CD4-positive, alpha-beta T cell treated with Interleukin-4 for 4 hours (primary cell): ENCODE data around the gene ATP5F1E.

ENCODE experiments used
- DNase-seq: peaks from one replicate; pipeline ENCODE4 v3.0.0-alpha.2; 2020

ATP5F1E gene

DNA sequence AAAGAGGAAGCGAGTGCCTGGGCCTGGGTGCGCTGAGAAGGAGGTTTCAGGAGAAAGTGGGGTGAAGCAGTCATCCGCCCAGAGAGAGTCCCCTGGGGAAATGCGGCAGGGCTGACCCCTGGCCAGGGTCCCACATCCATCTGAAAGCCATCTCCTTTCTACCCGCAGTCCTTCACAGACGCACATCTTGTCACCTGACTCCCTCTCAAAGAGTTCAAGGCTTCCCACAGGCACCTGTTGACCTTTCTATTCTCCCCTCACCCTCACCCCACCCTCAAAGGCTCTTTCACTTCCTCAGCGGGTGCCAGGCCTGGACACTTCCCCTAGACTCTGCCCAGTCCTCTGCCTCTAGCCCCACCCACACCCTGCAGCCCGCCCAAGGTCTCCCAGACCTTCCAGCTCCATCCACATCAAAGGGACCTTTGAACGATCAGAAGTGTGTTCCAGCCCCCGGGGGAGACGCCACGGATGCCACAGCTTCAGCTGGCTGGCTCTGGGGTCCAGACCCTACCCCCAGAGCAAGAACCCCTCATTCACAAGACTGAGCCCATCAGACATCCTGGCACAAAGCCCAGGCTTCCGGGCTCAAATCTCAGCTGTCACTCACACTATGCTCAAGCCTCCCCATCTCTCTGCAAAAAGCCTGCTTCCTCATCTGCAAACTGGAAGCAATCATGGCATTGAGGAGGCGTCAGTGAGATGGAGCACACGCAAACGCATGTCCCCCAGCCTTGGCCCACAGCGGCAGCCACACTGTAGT lies 27.2 kb downstream of the ATP5F1E start:
- DNase-seq: peak; percentile 45

DNA sequence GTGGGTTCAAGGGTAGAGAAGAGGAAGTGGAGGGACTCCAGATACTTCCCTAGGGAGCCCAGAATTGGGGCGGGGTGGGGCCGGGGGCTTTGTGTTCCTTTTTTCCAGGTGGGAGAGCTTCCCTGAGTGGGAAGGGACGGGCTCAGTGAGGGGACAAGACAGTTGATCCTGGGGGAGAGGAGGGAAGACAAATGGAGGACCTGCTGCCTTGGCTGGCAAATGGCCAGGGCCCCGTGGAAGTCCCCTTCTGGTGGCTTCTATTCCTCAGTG lies 27.7 kb downstream of the ATP5F1E start:
- peak; percentile 59 for DNase-seq

DNA sequence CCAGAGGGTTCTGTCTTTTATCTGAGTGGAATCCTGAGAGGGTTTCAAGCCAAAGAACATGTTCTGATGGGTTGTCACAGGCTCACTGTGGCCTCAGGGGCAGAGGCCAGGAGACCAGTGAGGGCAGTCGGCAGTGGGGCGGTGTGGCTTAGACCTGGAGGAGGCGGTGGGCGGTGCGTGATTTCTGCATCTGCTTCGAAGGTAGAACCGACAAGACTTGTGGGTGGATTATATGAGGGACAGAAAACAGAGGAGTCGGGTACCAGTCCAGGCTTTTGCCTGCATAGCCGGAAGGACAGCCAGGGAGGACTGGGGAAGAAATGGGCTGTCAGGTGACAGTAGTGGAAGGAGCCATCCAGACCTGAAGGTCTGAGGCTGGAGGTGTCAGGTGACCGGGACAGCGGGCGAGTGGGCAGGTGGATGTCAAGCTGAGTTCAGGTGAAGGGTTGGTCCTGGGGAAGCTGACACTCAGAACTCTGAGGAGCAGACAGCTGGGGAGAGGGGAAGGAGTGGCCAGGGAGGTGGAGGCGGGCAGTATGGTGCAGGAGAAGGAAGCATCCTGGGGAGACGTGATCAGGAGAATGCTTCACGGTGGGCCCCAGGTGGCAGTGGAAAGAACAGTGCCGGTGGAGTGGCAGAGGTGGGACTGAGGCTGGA lies 28.2 kb downstream of the ATP5F1E start:
- DNase-seq: no peak

DNA sequence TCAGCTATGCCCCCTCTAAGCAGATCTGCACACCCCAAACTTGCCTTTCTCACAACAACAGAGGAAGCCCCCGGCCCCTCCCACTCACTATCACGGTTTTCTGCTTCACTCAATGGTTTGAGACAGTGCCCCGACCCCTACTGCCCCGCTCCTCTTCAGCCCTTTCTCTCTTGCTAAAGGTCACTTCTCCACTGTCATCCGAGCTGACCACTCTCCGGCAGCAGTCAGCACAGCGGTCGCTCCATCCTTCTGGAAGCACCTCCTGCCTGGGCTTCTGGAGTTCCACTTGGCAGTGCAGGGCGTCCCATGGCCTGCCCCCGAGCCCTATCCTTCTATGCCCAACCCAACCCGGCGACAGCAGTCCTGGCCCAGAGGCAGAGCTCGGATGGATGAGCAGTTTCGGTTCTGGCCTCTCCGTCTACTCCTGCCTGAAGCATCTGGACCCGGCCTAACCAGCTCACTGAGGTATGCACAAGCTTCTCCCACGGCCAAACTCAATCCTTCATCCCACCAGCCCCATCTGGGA lies 29.2 kb downstream of the ATP5F1E start:
- no peak for DNase-seq

DNA sequence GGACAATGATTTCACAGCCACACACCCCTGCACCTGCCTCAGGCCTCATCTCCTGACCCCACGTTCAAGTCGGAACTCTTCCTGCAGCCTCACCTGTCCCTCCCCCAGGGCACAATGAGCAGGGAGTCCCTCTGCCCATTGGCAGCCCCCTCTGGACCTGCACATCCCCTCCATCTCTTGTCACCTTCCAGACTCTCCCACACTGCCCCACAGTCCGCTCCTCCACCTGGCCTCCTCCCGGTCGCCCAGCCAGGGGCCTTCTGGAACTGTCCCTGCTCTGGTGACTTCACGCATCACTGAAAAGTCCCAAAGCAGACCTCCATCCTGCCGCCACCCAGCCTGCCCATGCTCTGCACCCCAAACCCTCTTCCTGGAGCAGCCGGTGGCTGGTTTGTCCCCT lies 29.7 kb downstream of the ATP5F1E start:
- DNase-seq: no peak

DNA sequence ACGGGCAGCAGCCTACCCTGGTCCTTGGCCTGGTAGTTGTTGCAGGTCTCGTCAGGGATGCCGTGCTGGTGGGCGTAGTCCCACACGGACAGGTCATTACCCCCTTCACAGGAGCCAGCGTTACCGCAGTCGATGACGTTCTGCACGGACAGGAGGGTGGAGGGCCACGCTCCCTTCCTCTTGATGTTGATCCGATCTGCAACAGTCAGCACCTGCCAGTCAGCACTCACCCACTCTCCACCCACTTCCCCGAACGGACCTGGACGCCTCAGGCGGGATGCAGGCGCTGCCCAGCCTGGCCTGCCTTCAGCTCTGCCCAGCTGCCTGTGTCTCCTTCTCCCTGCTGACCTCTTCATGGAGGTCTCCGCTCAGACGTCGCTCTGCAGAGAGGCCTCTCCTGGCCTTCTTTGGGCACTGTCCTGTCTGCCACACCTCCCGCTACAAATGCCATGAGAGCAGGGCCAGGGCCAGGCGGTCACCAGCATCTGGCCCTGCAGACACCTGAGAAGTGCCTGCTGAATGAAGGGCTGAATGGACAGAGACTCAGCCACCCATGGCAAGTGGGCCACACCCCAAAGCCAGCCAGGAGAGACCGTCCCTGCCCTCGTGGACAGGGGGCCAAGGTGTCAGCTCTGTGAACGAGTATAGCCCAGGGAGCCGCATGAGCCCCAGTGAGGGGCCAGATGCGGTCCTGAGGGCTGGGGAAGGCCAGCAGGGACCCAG lies 30.5 kb downstream of the ATP5F1E start:
- no peak for DNase-seq

DNA sequence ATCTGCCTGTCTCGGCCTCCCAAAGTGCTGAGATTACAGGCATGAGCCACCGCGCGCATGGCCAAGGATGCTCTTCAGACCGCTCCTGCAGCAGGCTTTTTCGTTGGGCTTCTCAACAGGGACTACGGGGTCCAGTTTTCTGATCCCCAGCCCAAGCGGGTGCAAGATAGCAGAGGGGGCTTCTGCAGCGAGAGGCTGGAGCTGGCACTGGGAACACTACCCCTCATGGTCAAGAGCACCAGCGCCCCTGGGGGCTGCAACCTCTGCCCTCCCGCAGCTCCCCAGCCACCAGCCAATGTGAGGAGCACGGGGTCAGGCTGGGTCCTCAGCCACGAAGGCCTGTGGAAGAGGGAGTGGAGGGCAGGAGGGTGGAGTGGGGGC lies 31.1 kb downstream of the ATP5F1E start:
- no peak for DNase-seq

DNA sequence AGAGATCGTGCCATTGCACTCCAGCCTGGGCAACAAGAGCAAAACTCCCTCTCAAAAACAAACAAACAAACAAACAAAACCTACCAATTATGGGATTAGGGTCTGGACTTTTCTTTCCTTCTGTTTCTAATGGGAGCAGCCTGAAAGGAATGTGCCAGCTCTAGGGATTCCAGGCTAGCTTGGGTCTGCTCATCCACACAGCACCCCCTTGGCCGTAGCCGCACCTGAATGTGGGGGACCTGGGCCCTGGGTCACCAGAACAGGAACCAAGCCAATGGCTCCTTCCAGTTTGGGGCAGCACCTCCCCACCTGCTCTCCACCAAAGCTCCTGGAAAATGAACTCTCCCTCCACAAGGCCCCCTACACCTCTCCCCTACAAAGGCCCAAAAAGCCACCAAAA lies 31.8 kb downstream of the ATP5F1E start:
- no peak for DNase-seq

DNA sequence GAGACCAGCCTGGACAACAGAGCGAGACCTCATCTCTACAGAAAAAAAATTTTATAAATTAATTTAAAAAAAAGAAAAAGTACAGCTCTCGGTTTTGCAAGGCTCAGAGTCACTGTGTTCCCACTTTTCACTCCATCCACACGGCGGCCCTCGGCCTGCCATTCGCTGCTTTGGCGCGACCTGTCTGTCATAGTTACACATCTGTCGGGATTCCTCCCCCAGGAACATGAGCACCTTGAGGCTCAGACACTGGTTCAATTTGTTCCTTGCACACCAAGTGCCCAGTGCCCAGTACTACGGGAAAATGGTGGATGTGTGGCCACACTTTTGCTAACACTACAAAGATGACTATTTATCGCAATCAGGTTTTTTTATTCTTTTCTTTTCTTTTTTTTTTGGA lies 33.5 kb downstream of the ATP5F1E start:
- DNase-seq: no peak

DNA sequence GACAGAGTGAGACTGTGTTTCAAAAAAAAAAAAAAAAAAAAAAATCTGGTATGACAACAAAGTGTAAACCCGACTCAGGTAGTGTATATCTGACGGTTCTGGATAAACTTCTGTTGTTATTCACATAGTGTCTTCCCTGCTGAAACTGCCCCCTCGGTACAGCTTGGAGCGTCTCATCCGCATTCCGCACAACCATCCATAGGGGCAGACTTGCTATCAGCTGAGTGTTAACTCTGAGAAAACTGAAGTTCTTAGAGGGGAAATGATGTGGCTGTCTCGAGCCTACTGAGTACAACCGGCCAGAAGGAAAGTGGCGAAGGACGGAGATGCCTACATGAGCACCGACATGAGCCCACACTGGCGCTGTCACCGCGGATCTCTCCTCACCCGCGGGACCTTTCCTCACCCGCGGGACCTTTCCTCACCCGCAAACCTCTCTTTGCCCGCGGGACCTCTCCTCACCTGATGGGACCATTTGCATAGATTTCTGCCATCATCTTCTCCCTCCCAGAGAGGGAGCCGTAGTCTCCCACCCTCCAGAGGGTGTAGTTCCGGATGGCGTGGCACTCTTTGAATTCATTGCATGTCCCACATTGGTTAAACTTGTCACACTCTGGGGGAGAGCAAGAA lies 34.9 kb downstream of the ATP5F1E start:
- no peak for DNase-seq

DNA sequence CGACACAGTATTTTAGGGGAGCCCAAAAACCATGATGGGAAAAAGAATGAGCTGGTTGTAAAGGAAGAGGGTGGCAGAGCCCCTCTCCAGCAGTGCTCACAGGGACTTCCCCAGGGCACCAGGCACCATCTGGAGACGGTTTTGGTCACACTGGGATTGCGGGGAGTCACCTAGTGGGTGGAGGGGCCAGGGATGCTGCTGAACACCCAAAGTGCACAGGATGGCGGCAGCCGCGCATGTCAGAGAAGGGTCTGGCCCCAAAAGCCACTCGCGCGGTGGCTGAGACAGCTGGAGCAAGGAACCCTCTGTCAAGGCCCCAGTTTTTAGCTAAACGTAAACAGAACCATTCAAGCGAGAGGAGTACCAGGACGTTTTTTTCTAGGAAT lies 35.9 kb downstream of the ATP5F1E start:
- no peak for DNase-seq

DNA sequence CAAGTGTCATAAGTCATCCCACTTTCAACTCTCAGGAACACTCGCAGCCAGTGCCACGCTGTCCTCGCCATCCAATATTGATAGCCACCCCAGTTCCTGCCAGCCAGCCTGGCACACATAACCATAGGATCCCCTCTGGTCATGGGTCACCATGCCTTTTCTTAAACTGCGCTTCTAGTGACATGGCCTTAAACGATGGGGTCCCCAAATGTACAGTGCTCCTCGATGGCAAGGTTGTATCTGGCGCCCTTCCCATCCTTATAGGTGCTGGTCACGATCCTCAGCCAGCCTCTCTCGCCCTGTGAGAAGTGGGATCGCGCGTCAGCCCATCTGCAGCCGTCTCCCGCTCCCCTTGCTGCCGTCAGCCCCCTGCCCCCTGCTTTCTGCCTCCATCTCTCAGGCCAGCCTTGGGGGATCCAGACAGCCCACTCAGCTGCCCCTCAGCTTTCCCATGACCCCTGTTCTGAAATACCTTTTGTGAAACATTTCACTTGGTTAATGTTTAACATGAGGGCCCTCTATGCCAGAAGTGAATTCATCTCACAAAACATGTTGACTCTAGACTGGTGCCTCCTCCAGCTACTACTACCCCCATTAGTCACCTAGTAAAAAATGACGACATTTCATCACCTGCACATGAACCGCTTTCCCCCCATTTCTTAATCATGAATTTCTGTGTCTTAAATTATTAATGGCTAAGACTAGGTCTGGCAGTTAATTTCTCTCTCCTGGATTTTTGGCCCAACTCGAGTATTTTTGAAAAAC lies 36.5 kb downstream of the ATP5F1E start:
- DNase-seq: no peak

DNA sequence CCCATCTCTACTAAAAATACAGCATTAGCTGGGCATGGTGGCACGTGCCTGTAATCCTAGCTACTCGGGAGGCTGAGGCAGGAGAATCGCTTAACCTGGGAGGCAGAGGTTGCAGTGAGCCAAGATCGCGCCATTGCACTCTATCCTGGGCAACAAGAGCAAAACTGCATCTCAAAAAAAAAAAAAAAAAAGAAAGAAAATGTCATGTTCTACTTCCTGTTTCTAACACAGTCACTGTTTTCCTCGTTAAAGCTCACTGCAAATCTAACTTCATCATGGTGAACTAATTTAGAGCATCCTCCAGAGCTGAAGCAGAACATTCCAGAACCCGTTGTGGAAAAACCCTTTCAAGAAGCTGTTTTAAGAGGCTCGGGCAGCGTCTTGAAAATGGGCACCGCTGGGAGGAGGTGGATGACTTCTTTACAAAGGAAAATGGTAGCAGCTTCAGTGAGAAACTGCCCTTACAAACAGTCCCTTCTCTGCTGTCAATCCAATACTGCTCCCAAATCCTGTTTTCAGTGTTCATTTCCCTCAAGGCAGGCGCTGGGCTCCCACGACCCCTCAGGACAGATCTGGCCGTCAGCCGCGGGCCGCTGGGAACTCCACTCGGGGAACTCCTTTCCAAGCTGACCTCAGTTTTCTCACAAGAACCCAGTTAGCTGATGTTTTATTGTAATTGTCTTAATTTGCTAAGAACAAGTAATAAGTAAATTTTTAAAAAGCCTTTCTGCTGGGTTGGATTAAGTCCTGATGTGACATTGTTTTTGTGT lies 37.6 kb downstream of the ATP5F1E start:
- DNase-seq: no peak

DNA sequence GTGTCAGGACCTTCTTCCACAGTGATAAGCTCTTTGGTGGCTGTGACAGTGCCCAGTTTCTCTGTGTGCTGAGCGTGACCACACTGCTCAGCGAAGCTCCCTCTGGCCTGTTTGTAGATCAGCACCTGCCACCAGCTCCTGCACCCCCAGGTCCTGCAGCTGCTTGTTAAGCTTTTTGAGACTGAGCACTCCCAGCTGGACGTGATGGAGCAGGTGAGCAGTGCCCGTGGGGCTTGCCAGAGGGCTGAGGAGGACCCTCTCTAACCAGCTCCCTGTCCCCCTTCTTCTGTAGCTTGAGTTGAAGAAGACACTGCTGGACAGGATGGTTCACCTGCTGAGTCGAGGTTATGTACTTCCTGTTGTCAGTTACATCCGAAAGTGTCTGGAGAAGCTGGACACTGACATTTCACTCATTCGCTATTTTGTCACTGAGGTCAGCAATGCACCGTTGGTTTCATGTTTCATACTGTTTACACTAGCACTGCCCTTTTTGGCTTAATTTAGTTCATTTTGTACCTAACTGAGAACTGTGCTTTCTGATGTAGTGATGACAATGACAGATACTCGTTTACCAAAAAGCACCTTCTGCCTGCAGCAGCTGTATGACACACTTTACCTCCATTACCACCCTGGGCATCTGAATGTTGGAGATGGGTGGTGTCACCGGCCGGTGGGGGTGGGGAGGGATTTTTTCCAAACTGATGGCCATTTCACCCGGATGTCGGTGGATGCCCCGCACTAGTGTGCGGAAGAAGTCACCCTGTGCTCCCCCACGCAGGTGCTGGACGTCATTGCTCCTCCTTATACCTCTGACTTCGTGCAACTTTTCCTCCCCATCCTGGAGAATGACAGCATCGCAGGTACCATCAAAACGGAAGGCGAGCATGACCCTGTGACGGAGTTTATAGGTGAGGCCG lies 38.5 kb downstream of the ATP5F1E start:
- DNase-seq: no peak

DNA sequence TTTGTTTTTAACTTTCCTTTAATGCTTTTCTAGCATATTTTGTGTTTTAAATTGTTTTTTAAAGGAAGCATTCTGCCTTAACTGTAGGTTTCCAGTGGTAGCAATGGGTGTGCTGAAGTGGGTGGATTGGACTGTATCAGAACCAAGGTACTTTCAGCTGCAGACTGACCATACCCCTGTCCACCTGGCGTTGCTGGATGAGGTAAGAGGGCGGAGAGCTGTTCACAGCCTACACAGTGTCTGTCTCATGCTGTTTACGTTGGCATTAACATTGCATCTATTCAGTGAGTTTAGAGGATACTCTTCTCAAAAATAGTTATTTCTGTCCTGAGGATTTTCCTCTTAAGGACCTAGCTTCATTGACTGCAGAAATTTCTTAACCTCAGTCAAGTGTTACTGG lies 39.2 kb downstream of the ATP5F1E start:
- no peak for DNase-seq

DNA sequence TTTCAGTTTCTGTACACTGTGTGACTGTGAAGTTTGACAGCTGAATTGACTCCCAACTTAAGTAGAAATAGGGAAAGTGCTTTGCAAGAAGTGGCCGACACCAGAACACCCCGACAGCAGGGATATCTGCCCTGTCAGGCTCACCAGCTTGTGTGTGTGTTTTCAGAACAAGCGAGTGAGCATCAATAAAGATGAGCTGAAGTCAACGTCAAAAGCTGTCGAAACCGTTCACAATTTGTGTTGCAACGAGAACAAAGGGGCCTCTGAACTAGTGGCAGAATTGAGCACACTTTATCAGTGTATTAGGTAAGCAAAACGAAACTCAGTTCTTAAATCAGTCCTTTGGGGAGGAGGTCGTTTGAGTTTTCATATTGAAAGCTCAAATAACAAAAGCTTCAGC lies 40.4 kb downstream of the ATP5F1E start:
- no peak for DNase-seq

DNA sequence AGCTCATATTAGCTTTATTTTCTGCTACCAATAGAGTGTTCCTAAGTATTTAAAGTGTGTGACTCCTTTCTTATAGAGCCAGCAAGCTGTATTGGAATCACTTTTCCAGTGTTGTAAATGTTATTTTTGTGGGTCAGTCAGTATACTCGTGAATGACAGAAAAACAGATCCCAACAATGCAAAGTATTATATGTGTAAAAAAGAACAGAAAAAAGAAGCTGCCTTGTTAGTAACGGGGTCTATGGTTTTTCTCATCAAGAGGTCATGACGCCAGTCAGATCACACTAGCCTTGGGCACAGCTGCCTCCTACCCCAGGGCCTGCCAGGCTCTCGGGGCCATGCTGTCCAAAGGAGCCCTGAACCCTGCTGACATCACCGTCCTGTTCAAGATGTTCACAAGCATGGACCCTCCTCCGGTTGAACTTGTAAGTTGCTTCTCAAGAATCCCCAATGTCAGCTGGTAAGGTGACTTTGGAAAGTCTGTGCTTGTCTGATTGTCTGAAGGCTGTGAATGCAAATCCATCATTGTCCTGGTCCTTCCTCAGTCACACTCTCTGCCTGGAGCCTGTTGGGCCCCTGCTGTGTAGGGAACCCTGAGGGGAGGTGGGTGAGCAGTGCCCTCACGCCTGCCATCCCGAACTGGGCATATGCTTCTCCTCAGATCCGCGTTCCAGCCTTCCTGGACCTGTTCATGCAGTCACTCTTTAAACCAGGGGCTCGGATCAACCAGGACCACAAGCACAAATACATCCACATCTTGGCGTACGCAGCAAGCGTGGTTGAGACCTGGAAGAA lies 41.3 kb downstream of the ATP5F1E start:
- no peak for DNase-seq

DNA sequence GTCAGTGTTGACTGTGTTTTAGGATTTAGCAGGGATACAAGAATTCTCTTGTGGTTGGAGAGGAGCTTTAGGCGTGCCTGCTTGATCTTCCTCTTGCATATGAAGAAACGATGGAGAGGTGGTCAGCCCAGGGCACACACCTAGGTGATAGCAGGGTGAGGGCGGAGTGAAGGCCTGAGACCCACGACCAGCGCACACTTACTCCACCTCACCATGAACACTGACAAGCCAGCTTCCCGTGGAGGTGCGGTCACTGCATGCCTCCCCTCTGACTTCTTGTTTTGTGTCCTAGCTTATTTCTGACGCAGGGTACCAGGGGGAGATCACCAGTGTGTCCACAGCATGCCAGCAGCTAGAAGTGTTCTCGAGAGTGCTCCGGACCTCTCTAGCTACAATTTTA lies 42.9 kb downstream of the ATP5F1E start:
- no peak for DNase-seq

DNA sequence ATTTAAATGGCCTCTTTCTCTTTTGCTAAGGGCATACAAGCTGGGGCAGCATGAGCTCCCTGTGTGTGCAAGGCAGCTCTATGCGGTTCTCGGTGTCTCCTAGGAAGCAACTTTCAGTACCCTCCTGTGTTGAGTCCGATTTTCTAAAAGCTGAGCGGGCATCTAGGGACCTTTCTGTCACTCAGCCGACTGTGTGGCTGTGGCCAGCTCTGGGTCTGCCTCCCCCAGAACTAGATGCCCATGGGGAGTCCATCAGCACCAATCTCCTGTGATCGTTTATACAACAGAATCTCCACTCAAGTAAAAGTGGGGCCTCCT lies 43.6 kb downstream of the ATP5F1E start:
- DNase-seq: no peak

DNA sequence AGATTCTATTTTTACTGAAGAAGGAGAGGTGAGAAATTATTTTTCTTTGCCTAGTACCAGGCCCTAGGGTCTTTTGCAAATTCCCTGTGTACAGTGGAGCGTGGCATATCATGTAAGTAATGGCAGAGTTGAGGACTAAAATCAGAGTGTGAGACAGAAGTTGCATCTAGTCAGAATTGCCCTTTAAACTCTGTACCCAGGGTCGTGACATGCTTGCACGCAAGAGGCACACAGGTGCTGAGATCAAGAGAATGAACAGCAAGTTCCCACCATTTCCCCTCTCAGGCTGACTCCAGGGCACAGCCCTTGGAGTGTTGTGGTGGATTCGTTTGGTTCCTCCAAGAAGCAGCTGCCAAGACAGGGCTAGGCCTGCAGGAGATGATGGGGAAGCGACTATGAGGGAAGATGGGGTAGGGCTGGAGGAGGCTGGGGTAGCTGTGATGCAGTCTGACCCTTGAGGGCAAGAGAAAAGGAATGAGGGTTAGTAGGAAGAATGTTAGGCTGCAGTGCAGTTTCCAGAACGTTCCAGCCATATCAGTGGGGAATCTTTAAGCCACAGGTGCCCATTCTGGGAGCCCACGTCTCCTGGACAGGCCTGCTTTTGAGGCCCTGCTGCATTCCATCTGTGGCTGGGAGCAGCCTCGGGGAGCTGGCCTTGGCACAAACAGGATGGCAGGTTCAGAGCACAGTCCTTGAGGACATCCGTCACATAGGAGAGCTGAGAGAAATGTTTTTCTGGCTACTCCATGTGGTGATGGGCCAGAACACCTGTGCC lies 44.2 kb downstream of the ATP5F1E start:
- DNase-seq: no peak
